Measurements from ENCODE around the gene SPECC1L.
A peak's percentile ranks its signal among the peaks of the same experiment; 100 is the strongest.
"Not testable (repeated sequence)": the region's sequence is repeated elsewhere in the genome, so short reads cannot be mapped to it uniquely, and the experiment has no call there.

The SPECC1L gene

DNA sequence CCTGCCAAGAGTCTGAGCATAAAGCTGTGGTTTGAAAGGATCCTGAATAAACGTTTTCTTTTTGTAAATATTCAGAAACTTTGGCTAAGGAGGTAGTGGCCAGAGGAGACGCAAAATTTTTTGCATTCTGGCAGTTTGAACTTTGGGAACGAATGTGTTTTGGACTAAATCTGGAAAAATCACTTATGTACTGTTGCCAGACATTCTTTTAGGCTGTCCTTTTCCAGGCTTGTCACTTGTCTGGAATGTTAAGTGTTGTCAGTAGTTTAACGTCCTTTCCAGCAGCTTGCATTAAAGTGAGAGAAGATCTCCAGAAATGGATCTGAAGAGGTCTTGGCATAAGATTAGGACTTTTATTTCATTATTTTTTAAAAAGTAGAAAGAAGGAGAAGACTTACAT, 18.5 kb downstream of the SPECC1L start:
- DNase-seq: peak; percentile 96

GRCh38 chr22:24289741-24290163, 19.1 kb downstream of the SPECC1L start:
- peak; percentile 25 for DNase-seq

- DNase-seq: peak; percentile 69
Measured at GRCh38 chr22:24290459-24290858, 19.8 kb downstream of the SPECC1L start.

- no peak for DNase-seq
Measured at GRCh38 chr22:24291515-24292201, 21.0 kb downstream of the SPECC1L start.

- not testable (repeated sequence) for DNase-seq
Measured at GRCh38 chr22:24292202-24292830, 21.7 kb downstream of the SPECC1L start.

GRCh38 chr22:24294913-24295312, 24.3 kb downstream of the SPECC1L start:
- not testable (repeated sequence) for DNase-seq

GRCh38 chr22:24298497-24299155, 28.0 kb downstream of the SPECC1L start:
- not testable (repeated sequence) for DNase-seq

DNA sequence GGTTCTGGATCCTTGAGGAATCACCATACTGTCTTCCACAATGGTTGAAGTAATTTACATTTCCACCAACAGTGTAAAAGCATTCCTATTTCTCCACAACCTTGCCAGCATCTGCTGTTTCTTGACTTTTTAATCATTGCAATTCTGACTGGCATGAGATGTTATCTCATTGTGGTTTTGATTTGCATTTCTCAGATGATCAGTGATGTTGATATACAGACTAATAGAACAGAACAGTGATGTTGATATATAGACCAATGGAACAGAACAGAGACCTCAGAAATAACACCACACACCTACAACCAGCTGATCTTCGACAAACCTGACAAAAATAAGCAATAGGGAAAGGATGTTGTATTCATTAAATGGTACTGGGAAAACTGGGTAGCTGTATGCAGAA, 29.9 kb downstream of the SPECC1L start:
- DNase-seq: not testable (repeated sequence)

DNA sequence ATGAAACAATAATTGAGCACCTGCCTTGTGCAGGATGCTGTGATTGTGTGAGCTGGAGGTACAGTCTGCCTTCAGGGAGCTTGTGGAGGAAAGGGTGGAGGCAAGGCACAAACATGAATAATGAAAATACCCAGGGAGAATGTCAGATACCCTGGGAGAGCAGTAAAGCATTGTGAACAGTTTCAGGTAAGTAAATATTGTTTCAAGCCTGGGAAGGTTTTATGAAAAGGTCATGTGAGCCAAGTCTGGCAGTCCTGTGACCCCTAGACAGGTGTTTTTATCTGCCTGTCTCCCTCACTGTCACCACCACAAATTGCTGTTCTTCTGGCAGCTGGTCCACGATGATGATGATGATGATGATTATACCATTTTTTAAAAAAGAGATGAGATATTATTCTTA, 32.0 kb downstream of the SPECC1L start:
- no peak for DNase-seq

- DNase-seq: no peak
Measured at GRCh38 chr22:24303007-24303406, 32.4 kb downstream of the SPECC1L start.

DNA sequence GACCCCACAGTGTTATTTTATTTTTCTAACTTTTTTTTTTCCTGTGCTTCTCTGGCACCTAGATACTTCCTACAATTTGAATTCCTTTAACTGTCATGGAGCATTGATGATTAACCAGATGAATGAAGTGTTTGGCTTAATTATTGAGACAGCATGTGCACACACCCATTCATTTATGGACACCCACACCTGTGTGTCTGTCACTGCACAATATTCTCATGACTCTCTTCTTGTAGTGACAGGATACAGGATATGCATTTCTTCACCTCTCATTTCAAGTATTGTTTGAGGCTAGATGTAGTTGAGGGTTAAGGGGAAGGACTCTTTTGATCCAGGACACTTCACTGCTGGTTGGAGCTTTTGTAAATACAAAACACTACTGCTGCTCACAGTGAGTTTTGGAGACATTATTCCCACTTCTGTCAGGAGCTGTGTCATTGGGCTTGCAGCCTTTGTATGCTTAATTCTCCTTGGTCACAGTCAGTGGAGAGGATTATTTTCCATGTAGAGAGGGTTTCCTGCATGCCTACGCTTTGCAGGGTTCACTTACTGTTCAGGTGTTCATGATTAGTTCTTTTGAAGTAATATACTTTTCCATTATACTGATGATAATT, 33.5 kb downstream of the SPECC1L start:
- DNase-seq: no peak

DNA sequence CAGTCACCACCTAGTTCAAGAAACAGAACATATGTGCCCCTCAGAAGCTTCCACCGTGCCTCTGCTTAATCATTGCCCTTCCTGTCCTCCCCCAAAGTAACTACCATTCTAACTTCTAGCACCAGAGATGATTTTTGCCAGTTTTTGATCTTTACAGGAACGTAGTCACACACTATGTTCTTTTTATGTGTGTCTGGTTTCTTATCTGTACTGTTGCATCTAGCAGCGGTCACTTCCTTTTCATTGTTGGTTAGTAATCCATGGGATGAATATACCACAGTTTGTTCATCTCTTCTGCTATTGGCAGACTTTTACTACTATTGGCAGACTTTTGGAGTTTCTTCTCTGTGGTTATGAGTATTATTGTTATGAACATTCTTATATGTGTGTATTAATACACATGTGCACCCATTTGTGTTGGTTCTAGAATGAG, 34.6 kb downstream of the SPECC1L start:
- DNase-seq: peak; percentile 18

DNA sequence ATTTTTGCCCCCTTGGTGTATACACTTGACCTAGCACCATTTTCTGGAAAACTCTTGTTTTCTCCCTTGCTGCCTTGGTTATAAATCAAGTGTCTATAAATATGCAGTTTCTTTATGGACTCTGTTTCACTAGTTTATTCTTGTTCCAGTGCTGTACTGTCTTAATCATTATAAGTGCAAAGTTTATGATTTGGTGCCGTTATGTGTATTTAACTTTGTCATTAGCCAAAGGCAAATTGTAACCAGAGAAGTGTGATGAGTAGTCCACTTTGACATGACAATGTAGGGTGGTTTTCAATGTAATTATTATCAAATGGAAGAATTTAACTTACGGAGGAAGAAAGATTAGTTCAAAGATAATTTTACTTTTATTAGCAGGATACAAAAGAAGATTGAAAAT, 40.3 kb downstream of the SPECC1L start:
- no peak for DNase-seq

DNA sequence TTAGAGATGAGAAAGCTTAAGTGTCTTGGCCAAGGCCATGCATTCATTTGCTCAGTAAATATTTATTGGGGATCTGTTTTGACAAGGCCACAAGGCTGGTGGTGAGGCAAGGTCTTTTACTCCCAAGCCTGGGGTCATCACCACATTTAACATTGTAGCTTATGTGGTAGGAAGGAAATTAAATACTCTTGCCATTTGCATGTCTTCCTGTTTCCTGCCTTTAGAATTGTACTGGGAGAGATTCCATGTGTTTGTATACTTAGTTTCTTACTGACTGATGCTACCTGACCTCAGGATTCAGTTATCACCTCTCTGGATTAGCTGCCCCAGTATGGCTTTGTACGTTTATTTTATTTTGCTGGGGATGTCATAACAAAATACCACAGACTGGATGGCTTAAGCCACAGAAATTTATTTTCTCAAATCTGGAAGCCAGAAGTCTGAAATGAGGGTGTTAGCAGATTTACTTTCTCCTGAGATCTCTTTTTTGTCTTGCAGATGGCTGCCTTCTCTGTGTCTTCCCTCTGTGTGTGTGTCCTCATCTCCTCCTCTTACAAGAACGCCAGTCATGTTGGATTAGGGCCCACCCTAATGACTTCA, 44.8 kb downstream of the SPECC1L start:
- peak; percentile 35 for DNase-seq

DNA sequence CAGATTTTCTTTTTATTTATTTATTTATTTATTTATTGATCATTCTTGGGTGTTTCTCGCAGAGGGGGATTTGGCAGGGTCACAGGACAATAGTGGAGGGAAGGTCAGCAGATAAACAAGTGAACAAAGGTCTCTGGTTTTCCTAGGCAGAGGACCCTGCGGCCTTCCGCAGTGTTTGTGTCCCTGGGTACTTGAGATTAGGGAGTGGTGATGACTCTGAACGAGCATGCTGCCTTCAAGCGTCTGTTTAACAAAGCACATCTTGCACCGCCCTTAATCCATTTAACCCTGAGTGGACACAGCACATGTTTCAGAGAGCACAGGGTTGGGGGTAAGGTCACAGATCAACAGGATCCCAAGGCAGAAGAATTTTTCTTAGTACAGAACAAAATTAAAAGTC, 45.6 kb downstream of the SPECC1L start:
- DNase-seq: not testable (repeated sequence)

- not testable (repeated sequence) for DNase-seq
Measured at GRCh38 chr22:24317511-24317910, 46.9 kb downstream of the SPECC1L start.

DNA sequence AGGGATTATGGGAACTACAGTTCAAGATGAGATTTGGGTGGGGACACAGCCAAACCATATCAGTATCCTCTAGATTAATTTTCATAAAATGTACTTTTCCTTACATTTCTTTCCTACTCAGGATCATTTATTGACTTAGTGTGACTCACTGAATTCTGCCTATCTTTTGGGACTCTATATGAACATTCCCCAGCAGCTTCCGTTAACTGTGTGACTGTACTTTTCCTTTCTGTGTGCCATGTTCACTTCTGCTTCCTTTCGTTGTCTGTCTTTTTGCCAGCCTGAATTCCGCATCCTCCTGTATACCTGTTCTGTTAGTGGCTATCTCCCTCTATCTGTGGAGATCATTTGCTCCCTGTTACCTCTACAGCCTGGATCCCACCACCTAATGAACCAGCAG, 48.8 kb downstream of the SPECC1L start:
- peak; percentile 25 for DNase-seq

DNA sequence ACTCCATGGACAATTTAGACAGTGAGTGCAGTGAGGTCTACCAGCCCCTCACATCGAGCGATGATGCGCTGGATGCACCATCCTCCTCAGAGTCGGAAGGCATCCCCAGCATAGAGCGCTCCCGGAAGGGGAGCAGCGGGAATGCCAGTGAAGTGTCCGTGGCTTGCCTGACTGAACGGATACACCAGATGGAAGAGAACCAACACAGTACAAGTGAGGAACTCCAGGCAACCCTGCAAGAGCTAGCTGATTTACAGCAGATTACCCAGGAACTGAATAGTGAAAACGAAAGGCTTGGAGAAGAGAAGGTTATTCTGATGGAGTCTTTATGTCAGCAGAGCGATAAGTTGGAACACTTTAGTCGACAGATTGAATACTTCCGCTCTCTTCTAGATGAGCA, 51.4 kb downstream of the SPECC1L start:
- no peak for DNase-seq

DNA sequence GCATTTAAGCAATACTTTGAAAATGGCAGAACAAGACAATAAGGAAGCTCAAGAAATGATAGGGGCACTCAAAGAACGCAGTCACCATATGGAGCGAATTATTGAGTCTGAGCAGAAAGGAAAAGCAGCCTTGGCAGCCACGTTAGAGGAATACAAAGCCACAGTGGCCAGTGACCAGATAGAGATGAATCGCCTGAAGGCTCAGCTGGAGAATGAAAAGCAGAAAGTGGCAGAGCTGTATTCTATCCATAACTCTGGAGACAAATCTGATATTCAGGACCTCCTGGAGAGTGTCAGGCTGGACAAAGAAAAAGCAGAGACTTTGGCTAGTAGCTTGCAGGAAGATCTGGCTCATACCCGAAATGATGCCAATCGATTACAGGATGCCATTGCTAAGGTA, 51.9 kb downstream of the SPECC1L start:
- DNase-seq: peak; percentile 31

- no peak for DNase-seq
Measured at GRCh38 chr22:24323233-24323632, 52.6 kb downstream of the SPECC1L start.

DNA sequence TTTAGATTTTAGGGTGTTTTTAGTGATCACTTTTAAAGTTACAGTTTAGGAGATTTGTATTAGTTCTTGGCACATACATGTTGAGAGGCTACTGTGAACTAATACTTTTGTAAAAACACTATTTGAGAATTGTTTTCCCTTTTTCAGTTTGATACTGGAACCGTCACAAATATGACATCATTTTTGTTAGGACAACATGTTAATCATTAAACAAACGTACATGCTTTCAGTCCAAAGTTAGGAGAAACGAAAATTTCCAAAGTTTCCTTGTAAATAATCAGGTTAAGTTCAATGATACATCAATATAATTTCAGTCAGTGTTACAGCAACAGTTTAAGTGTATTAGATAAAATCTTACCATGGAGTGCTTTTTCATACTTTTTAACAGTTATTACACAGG, 53.1 kb downstream of the SPECC1L start:
- no peak for DNase-seq

DNA sequence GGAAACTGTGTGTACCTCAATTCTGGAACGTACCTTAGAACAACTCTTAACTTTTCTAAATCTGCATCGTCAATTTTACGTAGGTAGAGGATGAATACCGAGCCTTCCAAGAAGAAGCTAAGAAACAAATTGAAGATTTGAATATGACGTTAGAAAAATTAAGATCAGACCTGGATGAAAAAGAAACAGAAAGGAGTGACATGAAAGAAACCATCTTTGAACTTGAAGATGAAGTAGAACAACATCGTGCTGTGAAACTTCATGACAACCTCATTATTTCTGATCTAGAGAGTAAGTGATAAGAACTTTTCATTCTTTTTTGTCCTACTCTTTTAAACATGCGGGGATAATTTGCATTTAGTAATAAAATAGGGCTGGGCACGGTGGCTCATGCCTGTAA, 53.5 kb downstream of the SPECC1L start:
- DNase-seq: no peak

DNA sequence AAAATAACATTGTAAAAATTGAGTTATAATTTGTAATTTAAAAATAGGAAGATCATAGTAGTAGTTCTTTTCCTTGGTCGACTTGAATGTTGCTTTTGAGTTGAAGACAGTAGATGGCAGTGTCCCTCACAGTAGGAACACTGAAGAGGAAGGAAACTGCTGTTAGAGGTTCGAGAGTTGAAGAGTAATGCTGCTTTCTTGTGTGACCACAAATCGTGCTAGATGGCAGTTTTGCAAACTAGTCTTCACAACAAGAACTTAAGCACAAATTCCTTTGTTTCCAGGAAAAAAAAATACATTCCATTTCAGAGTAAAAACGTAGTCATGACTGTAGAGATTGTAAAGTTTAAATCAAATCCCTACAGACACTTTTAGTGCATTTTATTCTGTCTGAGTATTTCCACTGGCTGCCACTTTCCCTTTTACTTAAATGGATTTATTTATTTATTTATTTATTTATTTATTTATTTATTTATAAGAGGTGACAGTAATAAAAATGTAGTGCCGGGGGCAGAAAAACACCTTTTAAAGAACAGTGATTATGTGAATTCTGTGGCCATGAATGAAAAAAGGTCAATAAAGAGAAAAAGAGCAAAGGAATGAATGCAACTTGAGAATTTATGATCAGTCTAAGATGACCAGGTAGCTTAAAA, 54.6 kb downstream of the SPECC1L start:
- peak; percentile 93 for DNase-seq
